Caco-2 (cell line): ENCODE measurements around the gene CORO2A. TPM values are rescaled to one million over a fixed set of nuclear protein-coding genes. Genes with fewer than 3 reads are reported as not detected.

Experiments used
- Bru-seq: library from RNA; stranded (reverse); fragments of 400-500 nt; gene quantifications from one replicate; lab custom pipeline; 2021; lab: Mats Ljungman, UMichigan
- BruChase-seq, 2 experiments: library from RNA; stranded (reverse); fragments of 400-500 nt; gene quantifications; one replicate each; lab custom pipeline; 2021; lab: Mats Ljungman, UMichigan
- BruUV-seq: library from RNA; stranded (reverse); fragments of 400-500 nt; replicated peaks from 2 replicates; lab custom pipeline; 2021; lab: Mats Ljungman, UMichigan
- CTCF ChIA-PET: fragments of 300-600 bp; sonication (Branson Sonifier 250); formaldehyde crosslinking; loops from one replicate; lab custom pipeline; 2022; ENCODE audit warnings: antibody characterized with exemption; lab: Charles Lee
- POLR2A ChIA-PET: fragments of 300-600 bp; sonication (Branson Sonifier 250); formaldehyde crosslinking; loops from one replicate; lab custom pipeline; 2022; ENCODE audit warnings: antibody characterized with exemption; lab: Charles Lee
- DNase-seq, 2 experiments: peaks; one replicate each; pipeline versions ENCODE4 v3.0.0 to v3.0.0-alpha.2; 2020 to 2022
- H3K27me3 ChIP-seq: replicated peaks from 2 replicates; pipeline ENCODE4 v1.6.0; 2011; ENCODE audit warnings: low read length; ENCODE audit not compliant: control insufficient read depth, insufficient read depth
- H3K36me3 ChIP-seq: 2 replicates; pipeline ENCODE4 v1.5.1; 2011; ENCODE audit warnings: low read length; ENCODE audit not compliant: control insufficient read depth, insufficient read depth
- H3K4me1 ChIP-seq: fragments of 250-450 bp; sonication (Bioruptor Pico); 2 replicates; pipeline ENCODE4 v1.5.1; 2020; ENCODE audit warnings: mild to moderate bottlenecking
- H3K4me3 ChIP-seq: 2 replicates; pipeline ENCODE4 v1.5.1; 2011; ENCODE audit warnings: low read depth, mild to moderate bottlenecking, control low read depth, low read length
- H3K9me3 ChIP-seq: fragments of 250-450 bp; sonication (Bioruptor Pico); 2 replicates; pipeline ENCODE4 v1.5.1; 2020; ENCODE audit warnings: mild to moderate bottlenecking, moderate library complexity
- H3K27ac Mint-ChIP-seq: one replicate; pipeline ENCODE4 v1.8.0; 2022; ENCODE audit warnings: mixed read lengths; ENCODE audit not compliant: unreplicated experiment
- H3K27me3 Mint-ChIP-seq: one replicate; pipeline ENCODE4 v1.8.0; 2022; ENCODE audit warnings: mixed read lengths; ENCODE audit not compliant: insufficient read depth, unreplicated experiment
- H3K36me3 Mint-ChIP-seq: one replicate; pipeline ENCODE4 v1.8.0; 2022; ENCODE audit warnings: mild to moderate bottlenecking, mixed read lengths; ENCODE audit not compliant: insufficient read depth, unreplicated experiment
- H3K4me1 Mint-ChIP-seq: one replicate; pipeline ENCODE4 v1.8.0; 2022; ENCODE audit warnings: low read depth, mixed read lengths; ENCODE audit not compliant: unreplicated experiment
- H3K4me3 Mint-ChIP-seq: one replicate; pipeline ENCODE4 v1.8.0; 2022; ENCODE audit warnings: mild to moderate bottlenecking, moderate library complexity, mixed read lengths; ENCODE audit not compliant: unreplicated experiment
- H3K9me3 Mint-ChIP-seq: one replicate; pipeline ENCODE4 v1.8.0; 2022; ENCODE audit warnings: mixed read lengths; ENCODE audit not compliant: unreplicated experiment
- intact Hi-C: fragments of 100-400 bp; cut with micrococcal nuclease; formaldehyde crosslinking; loops from one replicate; pipeline ENCODE4 v1.10.0; 2022; ENCODE audit not compliant: unreplicated experiment
- long read RNA-seq: library from polyadenylated mRNA; stranded (forward); transcript quantifications from one replicate; pipeline ENCODE4 v2.0.0, GENCODE V29; 2022
- total RNA-seq: library from RNA; stranded (reverse); gene quantifications from 2 replicates; pipeline ENCODE4 v1.2.3, GENCODE V29; 2022
- TF ChIP-seq, protein P1 (sequence below), 2 experiments: fragments of 200-600 bp in 1 of 2; IDR thresholded peaks; 1 replicate in 1 of 2; 2 replicates in 1 of 2; pipeline versions ENCODE4 v1.5.1 to v1.8.0; 2011 to 2022; ENCODE audit warnings: antibody characterized with exemption in 1 of 2, control low read depth in 1 of 2, inconsistent platforms in 1 of 2, low read depth in 1 of 2, low read length in 1 of 2, mild to moderate bottlenecking in 1 of 2, moderate library complexity in 1 of 2; ENCODE audit not compliant: insufficient read depth in 1 of 2, severe bottlenecking in 1 of 2, unreplicated experiment in 1 of 2

CORO2A gene, protein sequence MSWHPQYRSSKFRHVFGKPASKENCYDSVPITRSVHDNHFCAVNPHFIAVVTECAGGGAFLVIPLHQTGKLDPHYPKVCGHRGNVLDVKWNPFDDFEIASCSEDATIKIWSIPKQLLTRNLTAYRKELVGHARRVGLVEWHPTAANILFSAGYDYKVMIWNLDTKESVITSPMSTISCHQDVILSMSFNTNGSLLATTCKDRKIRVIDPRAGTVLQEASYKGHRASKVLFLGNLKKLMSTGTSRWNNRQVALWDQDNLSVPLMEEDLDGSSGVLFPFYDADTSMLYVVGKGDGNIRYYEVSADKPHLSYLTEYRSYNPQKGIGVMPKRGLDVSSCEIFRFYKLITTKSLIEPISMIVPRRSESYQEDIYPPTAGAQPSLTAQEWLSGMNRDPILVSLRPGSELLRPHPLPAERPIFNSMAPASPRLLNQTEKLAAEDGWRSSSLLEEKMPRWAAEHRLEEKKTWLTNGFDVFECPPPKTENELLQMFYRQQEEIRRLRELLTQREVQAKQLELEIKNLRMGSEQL
- 18.9 and 20.0 TPM in 2 replicates for total RNA-seq
- Bru-seq, nascent RNA = percentile 69 among the genes with signal in this experiment
- percentile 67 among the genes with signal in this experiment for BruChase-seq, experiment 1, labeled RNA remaining after a 2-hour chase
- percentile 73 among the genes with signal in this experiment for BruChase-seq, experiment 2, labeled RNA remaining after a 6-hour chase
- long read RNA-seq, full-length matches to known transcripts = 21 of 51 reads
- long read RNA-seq, partial matches to known transcripts = 27 of 51 reads
- long read RNA-seq, other reads (novel, unspliced or antisense) = 3 of 51 reads

DNA sequence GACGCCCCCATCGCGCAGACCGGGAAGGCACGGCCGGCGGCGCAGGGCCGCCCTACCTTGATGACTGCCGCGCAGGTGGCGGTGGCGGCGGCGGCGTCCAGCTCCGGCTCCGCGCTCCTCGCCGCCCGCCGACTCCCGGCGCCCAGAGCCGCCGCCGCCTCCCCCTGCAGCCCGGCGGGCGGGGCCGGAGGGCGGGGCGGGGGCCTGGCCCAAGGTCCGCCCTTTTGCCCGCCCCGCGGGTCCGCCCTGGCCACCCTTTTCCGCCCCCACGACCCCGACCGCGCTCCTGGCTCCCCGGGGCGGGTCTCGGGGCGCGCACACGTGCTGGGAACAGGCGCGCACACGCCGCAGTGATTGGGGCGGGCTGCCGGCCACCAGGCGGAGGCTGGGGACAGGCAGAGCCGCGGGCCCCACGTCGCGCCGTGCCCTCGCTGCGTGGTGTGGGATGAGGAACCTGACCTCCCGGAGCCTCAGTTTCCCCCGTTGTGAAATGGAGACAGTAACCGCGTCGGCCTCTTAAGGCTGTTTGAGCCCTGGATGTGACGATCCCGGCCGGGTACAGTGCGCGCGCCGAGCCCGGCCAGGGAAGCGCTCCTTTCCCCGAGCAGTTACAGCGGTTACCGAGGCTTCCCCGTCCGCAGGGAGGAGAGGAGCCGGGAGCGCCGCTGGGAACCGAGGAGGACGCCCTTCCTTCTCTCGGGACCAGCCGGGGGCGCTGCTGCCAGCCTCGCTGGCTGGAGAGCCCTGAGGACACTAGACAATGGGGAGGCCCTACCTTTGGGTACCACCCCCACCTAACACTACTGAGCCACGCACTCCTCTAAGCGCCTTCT lies at the start of gene CORO2A:
Gene CORO2A (minus strand): TSS at position 135 of the 833 bp plus-strand sequence. CDS start 34,977 bp downstream, outside the sequence.
- Mint-ChIP-seq H3K4me1 (peaks cover 28% of the 10 kb centered on the region), H3K4me3 (peak within 1 kb of the TSS; percentile 81), H3K36me3 (peaks cover 13% of the 10 kb centered on the region), H3K9me3 (no peaks in the 10 kb centered on the region), H3K27ac (peak within 1 kb of the TSS; percentile 67), H3K27me3 (no peaks in the 10 kb centered on the region)
- H3K9me3 ChIP-seq = no peaks in the 10 kb centered on the region
- H3K4me3 ChIP-seq = peak within 1 kb of the TSS; percentile 69
- POLR2A ChIA-PET = interaction anchor here (0.7 to 1.6 kb wide), 3 partner anchors 16 to 559 kb away, joined by 5 to 8 read pairs (median 8); partner anchors contain the start of genes NCBP1, TRIM14 and TSTD2
- peaks cover 25% of the 10 kb centered on the region for H3K4me1 ChIP-seq
- H3K36me3 ChIP-seq = no peaks in the 10 kb centered on the region
- H3K27me3 ChIP-seq = no peaks in the 10 kb centered on the region
- TF ChIP-seq, protein P1, sequence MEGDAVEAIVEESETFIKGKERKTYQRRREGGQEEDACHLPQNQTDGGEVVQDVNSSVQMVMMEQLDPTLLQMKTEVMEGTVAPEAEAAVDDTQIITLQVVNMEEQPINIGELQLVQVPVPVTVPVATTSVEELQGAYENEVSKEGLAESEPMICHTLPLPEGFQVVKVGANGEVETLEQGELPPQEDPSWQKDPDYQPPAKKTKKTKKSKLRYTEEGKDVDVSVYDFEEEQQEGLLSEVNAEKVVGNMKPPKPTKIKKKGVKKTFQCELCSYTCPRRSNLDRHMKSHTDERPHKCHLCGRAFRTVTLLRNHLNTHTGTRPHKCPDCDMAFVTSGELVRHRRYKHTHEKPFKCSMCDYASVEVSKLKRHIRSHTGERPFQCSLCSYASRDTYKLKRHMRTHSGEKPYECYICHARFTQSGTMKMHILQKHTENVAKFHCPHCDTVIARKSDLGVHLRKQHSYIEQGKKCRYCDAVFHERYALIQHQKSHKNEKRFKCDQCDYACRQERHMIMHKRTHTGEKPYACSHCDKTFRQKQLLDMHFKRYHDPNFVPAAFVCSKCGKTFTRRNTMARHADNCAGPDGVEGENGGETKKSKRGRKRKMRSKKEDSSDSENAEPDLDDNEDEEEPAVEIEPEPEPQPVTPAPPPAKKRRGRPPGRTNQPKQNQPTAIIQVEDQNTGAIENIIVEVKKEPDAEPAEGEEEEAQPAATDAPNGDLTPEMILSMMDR (IDR thresholded peaks at IDR 0.05; ENCODE audit: insufficient read depth in 1 of 2, low read depth in 1 of 2, low read length in 1 of 2, severe bottlenecking in 1 of 2, unreplicated experiment in 1 of 2) = peak; percentile 10 to 76
- intact Hi-C loops = loop anchor here (1.0 to 2.0 kb wide), 3 partner anchors 24 to 118 kb away; partner anchors contain the start of gene TRIM14
- no TSS peak for BruUV-seq
- CTCF ChIA-PET = interaction anchor here (0.7 to 1.6 kb wide), 8 partner anchors 11 to 74 kb away, joined by 3 to 10 read pairs (median 4); partner anchors contain the start of genes TBC1D2 and TRIM14
- DNase-seq = peak; percentile 88 to 93

DNA sequence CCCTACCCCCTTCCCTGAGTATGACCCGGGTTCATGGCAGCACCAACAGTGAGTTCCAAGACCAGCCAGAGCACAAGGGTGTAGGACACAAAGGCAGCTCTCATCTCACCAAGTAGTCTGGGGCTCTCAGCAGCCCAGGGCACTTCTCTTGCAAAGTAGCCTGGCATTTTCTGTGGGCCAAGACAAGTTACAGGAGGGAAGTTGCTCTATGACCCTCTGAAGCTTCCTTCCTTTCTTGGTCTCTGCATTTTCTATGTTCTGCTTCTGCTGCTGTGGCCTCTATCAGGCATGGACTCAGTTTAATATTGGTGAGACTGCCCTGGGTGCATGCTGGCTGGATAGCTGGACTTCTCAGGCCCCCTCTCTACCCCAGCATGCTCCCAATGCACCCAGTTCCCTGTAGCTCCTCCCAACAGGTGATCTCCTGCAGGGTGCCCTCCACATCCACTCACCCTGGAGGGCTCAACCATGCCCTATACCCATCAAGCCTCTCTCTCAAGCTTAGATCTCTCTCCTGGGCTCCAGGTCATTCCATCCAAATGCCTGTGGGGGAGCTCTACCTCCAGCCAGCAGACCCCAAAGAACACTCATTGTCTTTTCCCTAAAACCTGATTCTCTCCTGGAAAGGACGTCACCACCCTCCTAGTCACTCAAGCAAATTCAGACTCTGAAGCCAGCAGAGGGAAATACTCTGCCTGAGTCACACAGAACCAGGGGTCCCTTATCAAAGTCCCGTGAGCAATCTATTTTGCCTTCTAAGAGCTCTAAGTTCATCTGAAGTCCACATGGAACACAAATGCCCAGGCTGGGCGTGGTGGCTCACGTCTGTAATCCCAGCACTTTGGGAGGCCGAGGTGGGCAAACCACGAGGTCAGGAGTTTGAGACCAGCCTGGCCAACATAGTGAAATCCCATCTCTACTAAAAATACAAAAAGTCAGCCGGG lies 49.2 kb upstream of the CORO2A start:
- CTCF ChIA-PET = interaction anchor here (0.8 to 1.3 kb wide), 3 partner anchors 10 to 15 kb away, joined by 3 to 5 read pairs (median 4); no protein-coding TSS in a partner anchor

More for the DNA sequence above, 49.2 kb upstream of the CORO2A start:
- Histone ChIP-seq H3K4me1 (peaks cover 13% of the 10 kb centered on the region), H3K36me3 (no peaks in the 10 kb centered on the region), H3K4me3 (no peak overlapping the region), H3K27me3 (no peaks in the 10 kb centered on the region), H3K9me3 (no peaks in the 10 kb centered on the region)
- H3K4me1 Mint-ChIP-seq = peaks cover 21% of the 10 kb centered on the region
- H3K27ac Mint-ChIP-seq = no peak overlapping the region
- H3K9me3 Mint-ChIP-seq = no peaks in the 10 kb centered on the region
- no peaks in the 10 kb centered on the region for H3K27me3 Mint-ChIP-seq
- DNase-seq = no peak
- POLR2A ChIA-PET = no interaction called here
- H3K36me3 Mint-ChIP-seq = peaks cover 15% of the 10 kb centered on the region
- intact Hi-C loops = no loop called here
- TF ChIP-seq, protein P1 (IDR thresholded peaks at IDR 0.05; ENCODE audit: insufficient read depth in 1 of 2, low read depth in 1 of 2, low read length in 1 of 2, severe bottlenecking in 1 of 2, unreplicated experiment in 1 of 2) = peak in 1 of 2 experiments; percentile 25
- no peak overlapping the region for H3K4me3 Mint-ChIP-seq
- no TSS peak for BruUV-seq
